T-helper 1 cell (primary cell): Measurements from ENCODE around the gene TUBGCP2.

Source experiments
- DNase-seq, 5 donors: peaks; one replicate each; pipeline ENCODE4 v3.0.0-alpha.2; 2012 to 2020

The TUBGCP2 gene

GRCh38 chr10:133299224-133299623, 9.4 kb downstream of the TUBGCP2 start:
- no peak for DNase-seq

GRCh38 chr10:133298466-133298865, 10.2 kb downstream of the TUBGCP2 start:
- DNase-seq = no peak

GRCh38 chr10:133297504-133297903, 11.2 kb downstream of the TUBGCP2 start:
- DNase-seq = no peak

- DNase-seq = no peak
Observed at GRCh38 chr10:133295426-133296320, 13.0 kb downstream of the TUBGCP2 start.

GRCh38 chr10:133294189-133294588, 14.5 kb downstream of the TUBGCP2 start:
- no peak for DNase-seq

- DNase-seq = no peak
Observed at GRCh38 chr10:133293810-133294119, 14.9 kb downstream of the TUBGCP2 start.

- DNase-seq = no peak
Observed at GRCh38 chr10:133292919-133293809, 15.5 kb downstream of the TUBGCP2 start.

- no peak for DNase-seq
Observed at GRCh38 chr10:133289761-133290160, 18.9 kb downstream of the TUBGCP2 start.

- DNase-seq = no peak
Observed at GRCh38 chr10:133287832-133288500, 20.7 kb downstream of the TUBGCP2 start.

- DNase-seq = no peak
Observed at GRCh38 chr10:133286366-133286765, 22.3 kb downstream of the TUBGCP2 start.

GRCh38 chr10:133285217-133285616, 23.5 kb downstream of the TUBGCP2 start:
- DNase-seq = no peak

GRCh38 chr10:133283931-133284330, 24.7 kb downstream of the TUBGCP2 start:
- no peak for DNase-seq

- no peak for DNase-seq
Observed at GRCh38 chr10:133282846-133283390, 25.8 kb downstream of the TUBGCP2 start.

- no peak for DNase-seq
Observed at GRCh38 chr10:133281628-133282372, 26.9 kb downstream of the TUBGCP2 start.

- DNase-seq = no peak
Observed at GRCh38 chr10:133281084-133281483, 27.6 kb downstream of the TUBGCP2 start.

- DNase-seq = no peak
Observed at GRCh38 chr10:133280391-133281059, 28.1 kb downstream of the TUBGCP2 start.

GRCh38 chr10:133279326-133280226, 29.1 kb downstream of the TUBGCP2 start:
- no peak for DNase-seq

GRCh38 chr10:133278577-133279265, 30.0 kb downstream of the TUBGCP2 start:
- DNase-seq = peak; percentile 47 to 80 (median 52)

- DNase-seq = no peak
Observed at GRCh38 chr10:133277993-133278576, 30.6 kb downstream of the TUBGCP2 start.
